ENCODE data around the gene ANXA11.
"Not testable (repeated sequence)": the region's sequence is repeated elsewhere in the genome, so short reads cannot be mapped to it uniquely, and the experiment has no call there.

The ANXA11 gene

DNA sequence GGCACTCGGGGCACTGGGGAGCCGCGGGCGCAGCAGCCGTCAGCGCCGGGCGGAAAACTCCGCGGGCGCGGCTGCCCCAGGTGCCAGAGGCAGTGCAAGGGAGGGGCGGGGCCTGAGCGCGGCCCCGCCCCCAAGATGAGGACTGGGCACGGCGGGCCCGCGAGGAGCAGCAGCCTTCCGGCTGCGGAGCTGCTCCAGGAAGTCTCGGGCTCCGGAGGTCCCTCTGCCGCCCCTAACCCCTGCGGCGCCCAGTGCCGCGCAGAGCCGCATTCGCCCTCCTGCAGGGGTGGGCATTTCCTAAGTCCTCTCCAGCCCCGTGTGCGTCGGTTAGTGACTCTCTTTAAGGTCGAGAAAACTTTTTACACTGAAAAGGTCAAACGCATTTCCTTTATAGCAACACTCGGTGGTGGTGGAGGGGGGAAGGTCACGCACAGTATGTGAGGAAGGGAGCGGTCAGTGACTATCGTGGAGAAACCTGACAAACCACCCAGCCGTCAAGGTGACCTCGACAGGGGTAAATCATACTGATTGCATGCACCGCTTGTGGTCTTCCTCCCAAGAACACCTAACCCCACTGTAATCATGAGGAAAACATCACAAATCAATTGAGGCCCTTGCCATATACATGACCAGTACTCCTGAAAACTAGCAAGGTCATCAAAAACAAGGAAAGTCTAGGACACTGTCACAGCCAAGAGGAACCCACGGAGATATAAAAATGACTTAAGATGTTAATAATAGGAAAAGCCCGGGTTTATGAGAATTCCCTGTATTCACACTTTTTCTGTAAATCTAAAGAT is at the start of gene ANXA11:
Gene ANXA11 (minus strand): TSS at position 61 of the 800 bp plus-strand sequence. CDS start 32,676 bp downstream, outside the sequence.
- DNase-seq (ENCODE audit: low read depth), result peak; percentile 31

- not testable (repeated sequence) for DNase-seq (ENCODE audit: low read depth)
Measured at GRCh38 chr10:80254726-80255125, 49.4 kb upstream of the ANXA11 start.

DNA sequence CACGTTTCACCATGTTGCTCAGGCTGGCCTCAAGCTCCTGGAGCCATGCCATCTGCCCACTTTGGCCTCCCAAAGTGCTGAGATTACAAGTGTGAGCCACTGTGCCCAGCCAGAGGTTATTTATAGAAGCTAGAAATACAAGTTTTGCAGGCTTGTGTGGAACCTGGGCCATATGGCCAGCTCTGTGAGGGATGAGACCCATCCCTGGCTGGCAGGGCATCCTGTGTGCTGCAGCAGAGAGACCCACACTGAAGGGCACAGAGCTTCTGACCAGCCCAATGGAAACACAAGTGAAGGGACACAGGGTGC is 48.6 kb upstream of the ANXA11 start:
- DNase-seq (ENCODE audit: low read depth), result not testable (repeated sequence)

GRCh38 chr10:80253266-80253962 is 48.1 kb upstream of the ANXA11 start:
- DNase-seq (ENCODE audit: low read depth), result no peak

GRCh38 chr10:80252296-80252887 is 47.1 kb upstream of the ANXA11 start:
- DNase-seq (ENCODE audit: low read depth), result no peak

- not testable (repeated sequence) for DNase-seq (ENCODE audit: low read depth)
Measured at GRCh38 chr10:80251703-80252280, 46.5 kb upstream of the ANXA11 start.

DNA sequence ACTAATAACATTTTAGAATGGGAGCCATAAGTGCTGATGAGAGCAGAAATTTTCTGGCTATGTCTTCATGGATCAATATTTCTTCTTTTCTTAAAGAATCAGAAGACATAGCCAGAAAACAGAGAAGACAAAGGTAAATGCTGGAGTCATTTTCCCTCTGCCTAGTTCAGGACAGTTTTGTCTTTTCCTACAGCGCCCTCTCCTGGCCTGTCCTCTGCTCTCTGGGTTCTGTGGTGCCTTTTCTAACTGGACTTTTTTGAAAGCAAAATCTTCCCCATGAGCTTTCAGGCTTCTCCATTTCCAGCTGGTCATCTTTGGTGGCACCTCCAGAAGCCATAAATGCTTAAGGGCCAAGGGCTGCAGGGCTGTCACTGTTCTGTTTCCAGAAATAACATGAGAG is 45.1 kb upstream of the ANXA11 start:
- DNase-seq (ENCODE audit: low read depth), result not testable (repeated sequence)

- DNase-seq (ENCODE audit: low read depth), result not testable (repeated sequence)
Measured at GRCh38 chr10:80249906-80250305, 44.6 kb upstream of the ANXA11 start.

- DNase-seq (ENCODE audit: low read depth), result not testable (repeated sequence)
Measured at GRCh38 chr10:80247611-80248010, 42.3 kb upstream of the ANXA11 start.

- not testable (repeated sequence) for DNase-seq (ENCODE audit: low read depth)
Measured at GRCh38 chr10:80244371-80244770, 39.0 kb upstream of the ANXA11 start.

DNA sequence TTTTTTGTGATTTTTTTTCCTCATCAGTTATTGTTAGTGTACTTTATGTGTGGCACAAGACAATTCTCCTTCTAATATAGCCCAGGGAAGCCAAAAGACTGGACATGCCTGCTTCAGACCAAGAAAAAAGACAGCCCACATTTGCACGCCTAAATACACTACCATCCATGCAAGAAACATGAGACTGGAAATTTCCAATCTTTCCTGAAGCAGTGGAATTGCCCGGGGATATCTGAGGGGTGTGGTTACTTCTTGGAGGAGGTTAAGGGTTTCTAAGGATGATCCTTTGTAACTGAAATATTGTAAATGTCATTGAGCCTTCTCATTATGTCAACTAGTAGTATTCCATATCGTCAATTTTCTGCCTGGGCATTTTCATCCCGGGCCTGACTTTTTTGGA is 37.0 kb upstream of the ANXA11 start:
- not testable (repeated sequence) for DNase-seq (ENCODE audit: low read depth)

- not testable (repeated sequence) for DNase-seq (ENCODE audit: low read depth)
Measured at GRCh38 chr10:80236457-80236856, 31.1 kb upstream of the ANXA11 start.

- DNase-seq (ENCODE audit: low read depth), result not testable (repeated sequence)
Measured at GRCh38 chr10:80234331-80235235, 29.2 kb upstream of the ANXA11 start.

DNA sequence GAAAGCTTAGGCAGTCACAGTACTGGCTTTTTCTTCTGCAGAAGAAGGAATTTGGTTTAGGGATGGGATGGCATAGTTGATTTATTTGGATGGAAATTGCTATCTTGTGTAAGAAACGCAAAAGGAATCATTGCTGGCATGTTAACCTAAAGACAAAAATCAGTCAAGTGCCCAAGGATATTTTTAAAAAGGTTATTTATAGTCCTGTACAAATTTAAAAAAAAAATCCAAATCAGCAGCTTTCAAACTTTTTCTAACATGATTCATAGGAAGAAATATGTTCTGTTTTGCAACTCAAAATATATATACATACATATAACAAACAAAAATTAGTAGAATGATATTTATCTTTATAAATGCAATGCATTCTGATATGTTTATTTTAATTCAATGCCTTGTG is 28.5 kb upstream of the ANXA11 start:
- DNase-seq (ENCODE audit: low read depth), result not testable (repeated sequence)

DNA sequence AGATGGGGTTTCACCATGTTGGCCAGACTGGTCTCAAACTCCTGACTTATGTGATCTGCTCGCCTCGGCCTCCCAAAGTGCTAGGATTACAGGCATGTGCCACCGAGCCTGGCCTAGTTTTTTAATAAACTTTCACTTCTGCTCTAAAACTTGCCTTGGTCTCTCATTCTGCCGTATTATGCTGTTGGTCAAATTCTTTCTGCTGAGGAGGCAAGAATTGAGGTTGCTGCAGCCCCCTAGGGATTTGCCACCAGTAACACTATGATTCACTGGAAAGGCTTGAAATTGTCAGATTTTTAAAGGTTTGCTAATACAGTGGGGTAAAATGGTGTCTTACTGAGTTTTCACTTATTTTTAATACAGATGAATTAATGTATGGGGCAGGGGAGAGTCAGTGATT is 21.4 kb upstream of the ANXA11 start:
- not testable (repeated sequence) for DNase-seq (ENCODE audit: low read depth)

DNA sequence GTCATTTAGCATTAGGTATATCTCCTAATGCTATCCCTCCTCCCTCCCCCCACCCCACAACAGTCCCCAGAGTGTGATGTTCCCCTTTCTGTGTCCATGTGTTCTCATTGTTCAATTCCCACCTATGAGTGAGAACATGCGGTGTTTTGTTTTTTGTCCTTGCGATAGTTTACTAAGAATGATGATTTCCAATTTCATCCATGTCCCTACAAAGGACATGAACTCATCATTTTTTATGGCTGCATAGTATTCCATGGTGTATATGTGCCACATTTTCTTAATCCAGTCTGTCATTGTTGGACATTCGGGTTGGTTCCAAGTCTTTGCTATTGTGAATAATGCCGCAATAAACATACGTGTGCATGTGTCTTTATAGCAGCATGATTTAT is 17.7 kb upstream of the ANXA11 start:
- not testable (repeated sequence) for DNase-seq (ENCODE audit: low read depth)

DNA sequence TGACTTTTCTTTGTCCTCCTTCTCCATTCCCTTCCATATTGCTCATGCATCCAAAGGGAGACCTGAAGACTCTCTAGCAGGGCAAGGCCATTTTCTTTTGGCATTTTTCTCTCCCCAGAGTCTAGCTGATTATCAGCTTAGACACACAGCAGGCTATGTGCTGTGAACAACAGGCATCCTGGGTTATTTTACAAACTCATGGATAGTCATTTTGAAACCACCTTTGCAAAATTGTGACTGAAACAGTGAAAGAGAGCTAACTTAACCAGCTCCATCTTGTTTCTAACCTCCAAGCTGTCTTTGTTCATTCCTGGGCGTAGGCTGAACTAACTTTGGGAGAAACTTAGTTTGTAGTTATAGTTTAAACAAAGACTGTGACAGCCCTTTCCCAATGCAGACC is 13.5 kb upstream of the ANXA11 start:
- DNase-seq (ENCODE audit: low read depth), result not testable (repeated sequence)

GRCh38 chr10:80214368-80214982 is 9.1 kb upstream of the ANXA11 start:
- not testable (repeated sequence) for DNase-seq (ENCODE audit: low read depth)

GRCh38 chr10:80212535-80213115 is 7.3 kb upstream of the ANXA11 start:
- DNase-seq (ENCODE audit: low read depth), result not testable (repeated sequence)

- DNase-seq (ENCODE audit: low read depth), result no peak
Measured at GRCh38 chr10:80211786-80212185, 6.4 kb upstream of the ANXA11 start.

- no peak for DNase-seq (ENCODE audit: low read depth)
Measured at GRCh38 chr10:80210259-80210658, 4.9 kb upstream of the ANXA11 start.
